ENCODE measurements around the gene CBARP. TPM values are rescaled to one million over a fixed set of nuclear protein-coding genes. Genes with fewer than 3 reads are reported as not detected.

Gene CBARP
- total and polyA plus RNA-seq, 9 of the 15 experiments (the other 6 are each of a cell fraction or from before 2014, with no cell fraction given) = 0.03 to 8.9 (median 1.2) TPM; not detected in 1

- peak; percentile 71 for TF ChIP-seq SP1 (CRISPR knock-in tag; IDR thresholded peaks at IDR 0.05)
- peak; percentile 86 for TF ChIP-seq FIP1L1 (IDR thresholded peaks at IDR 0.05; ENCODE audit: low read depth, low read length, poor library complexity, severe bottlenecking)
- TF ChIP-seq NFIC (IDR thresholded peaks at IDR 0.05) = peak; percentile 66
- no peak for TF ChIP-seq ELF2 (CRISPR knock-in tag; IDR thresholded peaks at IDR 0.05)
- peak; percentile 40 for TF ChIP-seq HMGN3 (IDR thresholded peaks at IDR 0.05; ENCODE audit: borderline replicate concordance, extremely low read depth, insufficient read length, low read depth, low read length)
- TF ChIP-seq ARID2 (IDR thresholded peaks at IDR 0.05) = peak; percentile 42; the same call in 1 of the 2 replicates
- 0 out of 4 replicates have a peak, but pooled peaks of 1 of the 2 experiments have one; percentile 48 for TF ChIP-seq TEAD1 (CRISPR knock-in tag; IDR thresholded peaks at IDR 0.05)
- peak; percentile 19; the same call in 1 of the 2 replicates for TF ChIP-seq GABPB1 (CRISPR knock-in tag; IDR thresholded peaks at IDR 0.05)
- peak; percentile 78; the same call in 1 of the 2 replicates for TF ChIP-seq ARID4B (CRISPR knock-in tag; IDR thresholded peaks at IDR 0.05)
- peak; percentile 39; the same call in 1 of the 2 replicates for TF ChIP-seq JUN (IDR thresholded peaks at IDR 0.05; ENCODE audit: borderline replicate concordance, low read depth, low read length)
- TF ChIP-seq JUN (CRISPR knock-in tag; IDR thresholded peaks at IDR 0.05; ENCODE audit: borderline replicate concordance) = no peak
- peak in 1 of 2 experiments; percentile 53; a peak in 1 of 4 replicates for TF ChIP-seq SIN3A (IDR thresholded peaks at IDR 0.05; ENCODE audit: borderline replicate concordance in 2 of 2, control insufficient read depth in 1 of 2, low read depth in 2 of 2, low read length in 2 of 2)
- TF ChIP-seq U2AF2 (optimal IDR thresholded peaks at IDR 0.05; ENCODE audit: low read depth, low read length) = no peak
- peak; percentile 58 for TF ChIP-seq CCNT2 (IDR thresholded peaks at IDR 0.05; ENCODE audit: borderline replicate concordance, extremely low read depth, insufficient read length, low read depth, low read length)
- TF ChIP-seq, protein P1, sequence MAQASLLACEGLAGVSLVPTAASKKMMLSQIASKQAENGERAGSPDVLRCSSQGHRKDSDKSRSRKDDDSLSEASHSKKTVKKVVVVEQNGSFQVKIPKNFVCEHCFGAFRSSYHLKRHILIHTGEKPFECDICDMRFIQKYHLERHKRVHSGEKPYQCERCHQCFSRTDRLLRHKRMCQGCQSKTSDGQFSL (CRISPR knock-in tag; IDR thresholded peaks at IDR 0.05) = peak; percentile 63; the same call in 1 of the 2 replicates
- TF ChIP-seq, protein P1 (tag; IDR thresholded peaks at IDR 0.05) = no peak
- TF ChIP-seq, protein P2, sequence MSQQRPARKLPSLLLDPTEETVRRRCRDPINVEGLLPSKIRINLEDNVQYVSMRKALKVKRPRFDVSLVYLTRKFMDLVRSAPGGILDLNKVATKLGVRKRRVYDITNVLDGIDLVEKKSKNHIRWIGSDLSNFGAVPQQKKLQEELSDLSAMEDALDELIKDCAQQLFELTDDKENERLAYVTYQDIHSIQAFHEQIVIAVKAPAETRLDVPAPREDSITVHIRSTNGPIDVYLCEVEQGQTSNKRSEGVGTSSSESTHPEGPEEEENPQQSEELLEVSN (IDR thresholded peaks at IDR 0.05; ENCODE audit: borderline replicate concordance in 1 of 2, extremely low read depth in 1 of 2, insufficient read depth in 1 of 2, insufficient read length in 1 of 2, low read depth in 1 of 2, low read length in 1 of 2, poor library complexity in 1 of 2, severe bottlenecking in 1 of 2) = peak in 1 of 2 experiments; percentile 19
- TF ChIP-seq HCFC1 (IDR thresholded peaks at IDR 0.05; ENCODE audit: low read depth, low read length) = peak; percentile 22; the same call in 1 of the 2 replicates
Observed at GRCh38 chr19:1243768-1244692, 6.2 kb upstream of the CBARP start (continued).

All from K562 (cell line).